GM12874 (cell line): ENCODE data around the gene STK11.

ENCODE experiments used
- TF ChIP-seq, protein P1 (sequence below): IDR thresholded peaks from 2 replicates; pipeline ENCODE4 v1.5.1; 2011; ENCODE audit warnings: low read depth, mild to moderate bottlenecking, control low read depth, low read length, moderate library complexity; ENCODE audit not compliant: insufficient read depth

The STK11 gene

DNA sequence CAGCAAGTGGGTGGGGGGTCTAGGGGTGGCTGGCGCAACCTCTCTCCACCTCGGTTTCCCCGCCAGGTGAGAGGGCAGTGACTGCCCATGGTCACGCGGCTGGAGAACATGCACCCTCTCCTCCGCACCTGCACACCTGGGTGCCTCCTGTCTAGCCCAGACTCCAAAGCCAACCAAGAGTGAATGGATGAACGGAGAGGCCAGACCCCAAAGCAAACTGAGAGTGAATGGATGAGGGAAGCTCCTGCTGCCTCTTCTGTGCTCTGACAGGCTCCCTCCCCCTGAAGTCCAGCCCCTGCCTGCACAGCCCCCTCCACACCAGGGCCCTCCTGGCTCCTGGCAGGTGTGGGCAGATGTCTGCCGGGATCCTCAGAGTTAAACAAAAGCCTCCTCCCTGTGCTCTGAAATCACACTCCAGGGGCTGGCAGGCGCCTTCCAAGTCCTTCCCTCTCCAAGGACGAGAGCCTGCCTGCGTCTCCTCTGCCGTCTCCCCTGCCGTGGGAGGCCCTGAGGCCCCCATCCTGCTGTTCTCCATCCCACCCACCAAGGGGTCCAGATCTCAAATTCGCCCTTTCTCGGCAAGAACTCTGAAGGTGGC, 33.7 kb upstream of the STK11 start:
- TF ChIP-seq, protein P1, sequence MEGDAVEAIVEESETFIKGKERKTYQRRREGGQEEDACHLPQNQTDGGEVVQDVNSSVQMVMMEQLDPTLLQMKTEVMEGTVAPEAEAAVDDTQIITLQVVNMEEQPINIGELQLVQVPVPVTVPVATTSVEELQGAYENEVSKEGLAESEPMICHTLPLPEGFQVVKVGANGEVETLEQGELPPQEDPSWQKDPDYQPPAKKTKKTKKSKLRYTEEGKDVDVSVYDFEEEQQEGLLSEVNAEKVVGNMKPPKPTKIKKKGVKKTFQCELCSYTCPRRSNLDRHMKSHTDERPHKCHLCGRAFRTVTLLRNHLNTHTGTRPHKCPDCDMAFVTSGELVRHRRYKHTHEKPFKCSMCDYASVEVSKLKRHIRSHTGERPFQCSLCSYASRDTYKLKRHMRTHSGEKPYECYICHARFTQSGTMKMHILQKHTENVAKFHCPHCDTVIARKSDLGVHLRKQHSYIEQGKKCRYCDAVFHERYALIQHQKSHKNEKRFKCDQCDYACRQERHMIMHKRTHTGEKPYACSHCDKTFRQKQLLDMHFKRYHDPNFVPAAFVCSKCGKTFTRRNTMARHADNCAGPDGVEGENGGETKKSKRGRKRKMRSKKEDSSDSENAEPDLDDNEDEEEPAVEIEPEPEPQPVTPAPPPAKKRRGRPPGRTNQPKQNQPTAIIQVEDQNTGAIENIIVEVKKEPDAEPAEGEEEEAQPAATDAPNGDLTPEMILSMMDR = no peak

DNA sequence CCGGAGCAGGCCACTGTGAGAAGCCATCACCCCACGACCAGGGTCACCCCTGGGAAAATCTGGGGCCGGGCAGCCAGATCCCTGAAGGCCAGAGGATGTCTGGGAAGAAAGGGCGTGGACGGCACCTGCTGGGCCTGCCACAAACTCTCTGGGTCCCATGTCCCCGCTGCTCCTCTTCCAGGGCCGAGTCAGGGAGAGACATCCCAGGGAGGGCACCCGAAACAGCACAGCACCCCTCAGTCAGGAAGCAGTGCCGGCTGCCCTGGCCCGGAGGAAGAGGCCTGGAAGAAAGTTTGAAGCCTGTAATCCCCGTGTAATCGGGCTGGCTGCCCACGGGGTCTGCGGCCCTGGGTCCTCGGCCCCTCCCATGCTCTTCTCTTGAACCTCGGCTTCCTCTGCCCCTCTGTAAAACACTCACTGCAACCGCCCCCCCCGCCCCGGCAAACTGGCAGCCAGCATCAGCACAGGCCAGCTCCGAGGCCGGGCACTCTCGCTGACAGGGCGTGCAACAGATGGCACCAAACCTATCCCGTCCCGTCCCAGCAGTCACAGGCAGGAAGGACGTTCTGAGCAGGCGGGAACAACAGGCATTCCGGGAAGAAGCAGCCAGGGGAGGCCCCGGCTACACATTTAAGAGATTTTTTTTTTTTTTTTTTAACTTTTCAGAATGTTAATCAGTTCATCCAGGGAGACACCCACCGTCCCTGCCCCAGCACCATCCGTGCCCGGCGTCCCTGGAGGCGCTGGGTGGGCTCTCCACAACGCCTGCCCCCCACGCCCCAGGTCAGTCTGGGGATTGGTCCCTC, 33.0 kb upstream of the STK11 start:
- TF ChIP-seq, protein P1 = no peak

DNA sequence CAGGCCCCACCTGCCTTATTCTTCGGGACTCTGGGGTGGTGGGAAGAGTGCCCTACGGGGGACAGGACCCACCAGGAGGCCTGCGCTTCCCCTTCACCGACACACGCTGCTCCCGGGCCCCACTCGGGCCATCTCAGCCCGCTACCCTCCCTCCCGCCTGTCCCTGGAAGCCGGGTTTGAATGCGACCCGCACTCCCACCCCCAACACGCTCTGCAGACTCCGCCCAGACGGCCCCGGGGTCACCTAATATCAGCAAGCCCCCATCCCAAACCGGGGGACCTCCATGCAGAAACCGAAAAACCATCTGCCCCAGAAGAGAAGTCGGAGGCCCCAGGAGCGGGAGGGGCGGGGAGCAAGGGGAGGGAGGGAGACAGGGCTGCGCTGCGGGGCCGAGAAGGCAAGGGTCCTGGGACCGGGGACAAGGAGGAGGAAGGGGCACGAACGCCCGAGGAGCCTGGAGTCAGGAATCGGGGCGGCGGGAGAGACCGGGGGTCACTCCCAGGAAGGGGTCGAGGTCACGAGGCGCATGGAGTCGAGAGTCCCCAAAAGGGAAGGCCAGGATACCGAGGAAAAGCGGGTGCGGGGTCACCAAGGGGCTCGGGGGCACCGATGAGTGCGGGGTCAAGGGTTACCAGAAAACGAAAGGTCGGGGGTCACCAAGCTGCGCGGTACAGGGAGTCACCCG, 32.3 kb upstream of the STK11 start:
- TF ChIP-seq, protein P1 = no peak

DNA sequence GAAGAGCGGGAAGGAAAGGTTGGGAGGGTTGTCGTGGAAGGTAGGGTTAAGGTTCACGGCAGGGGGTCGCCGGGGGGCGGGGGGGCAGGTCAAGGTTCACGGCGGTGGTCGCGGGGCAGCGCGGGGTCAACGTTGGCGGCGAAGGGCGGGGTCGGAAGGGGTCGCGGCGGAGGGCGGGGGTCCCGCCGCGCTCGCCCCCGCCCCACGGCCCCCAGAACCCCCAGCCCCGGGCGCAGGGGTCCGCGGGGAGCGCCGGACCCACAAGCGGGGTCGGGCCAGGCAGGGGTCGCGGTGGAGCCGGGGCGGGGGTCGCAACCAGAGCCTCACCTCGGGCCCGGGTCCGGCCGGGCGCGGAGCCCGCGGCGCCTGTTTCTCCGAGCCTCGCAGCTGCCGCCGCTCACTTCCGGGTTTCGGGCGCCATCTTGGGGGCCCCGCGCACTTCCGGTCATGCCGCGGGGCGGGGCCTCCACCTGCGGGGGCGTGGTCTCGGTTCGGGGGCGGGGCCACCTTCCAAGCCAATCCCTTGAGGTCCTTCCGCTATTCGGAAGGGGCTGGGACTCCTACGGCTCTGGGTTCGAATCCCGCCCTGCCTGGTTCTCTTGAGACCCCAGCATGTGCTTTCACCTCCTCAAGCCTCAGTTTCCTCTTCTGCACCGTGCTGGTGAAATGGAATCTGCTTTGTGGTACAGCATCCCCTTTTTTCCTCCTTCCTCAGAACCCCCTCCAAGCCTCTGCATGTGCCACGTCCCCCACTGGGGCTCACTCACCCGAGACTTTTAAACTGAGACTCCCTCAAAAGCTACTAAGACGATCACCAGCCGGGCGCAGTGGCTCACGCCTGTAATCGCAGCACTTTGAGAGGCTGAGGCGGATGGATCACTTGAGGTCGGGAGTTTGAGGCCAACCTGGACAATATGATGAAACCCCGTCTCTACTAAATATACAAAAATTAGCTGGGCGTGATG, 31.5 kb upstream of the STK11 start, which contains the start of gene SBNO2:
Gene SBNO2, minus strand, starts transcription at position 424 of the 965 bp plus-strand sequence. CDS start 19,992 bp downstream, outside the sequence.
- TF ChIP-seq, protein P1 = no peak

DNA sequence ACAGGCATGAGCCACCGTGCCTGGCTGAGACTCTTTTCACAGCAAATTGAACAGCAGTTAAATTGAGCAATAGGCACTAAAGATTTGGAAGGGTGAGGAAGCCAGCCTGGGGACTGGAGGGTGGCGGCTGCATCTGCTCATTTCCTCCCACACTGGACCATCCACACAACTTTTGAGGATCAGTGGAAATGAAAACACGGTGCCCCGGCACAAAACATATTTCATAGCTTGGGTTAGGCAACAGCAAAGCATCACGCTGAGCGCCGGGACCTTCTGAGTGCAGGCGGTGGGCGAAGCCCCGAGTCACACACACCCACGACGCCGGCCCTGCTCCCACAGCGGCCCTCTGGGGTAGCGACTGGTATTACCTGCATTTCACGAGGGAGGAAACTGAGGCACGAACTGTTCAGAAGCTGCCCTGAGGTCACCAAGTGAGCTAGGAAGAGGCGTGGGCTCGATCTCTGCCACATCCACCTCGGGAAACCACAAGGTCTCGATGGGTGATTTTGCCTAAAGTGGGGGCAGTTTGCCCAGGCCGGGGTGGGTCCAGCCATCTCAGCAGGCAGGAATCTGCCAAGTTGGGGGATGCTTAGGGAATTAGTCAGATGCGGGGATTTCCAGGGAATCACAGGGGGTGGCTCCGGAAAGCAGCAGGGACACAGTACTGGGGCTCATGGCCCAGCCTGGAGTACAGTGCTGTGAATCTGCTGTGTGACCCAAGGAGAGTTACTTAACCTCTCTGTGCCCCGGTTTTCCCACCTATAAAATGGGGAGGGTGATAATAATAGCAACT, 28.1 kb upstream of the STK11 start:
- TF ChIP-seq, protein P1 = no peak

DNA sequence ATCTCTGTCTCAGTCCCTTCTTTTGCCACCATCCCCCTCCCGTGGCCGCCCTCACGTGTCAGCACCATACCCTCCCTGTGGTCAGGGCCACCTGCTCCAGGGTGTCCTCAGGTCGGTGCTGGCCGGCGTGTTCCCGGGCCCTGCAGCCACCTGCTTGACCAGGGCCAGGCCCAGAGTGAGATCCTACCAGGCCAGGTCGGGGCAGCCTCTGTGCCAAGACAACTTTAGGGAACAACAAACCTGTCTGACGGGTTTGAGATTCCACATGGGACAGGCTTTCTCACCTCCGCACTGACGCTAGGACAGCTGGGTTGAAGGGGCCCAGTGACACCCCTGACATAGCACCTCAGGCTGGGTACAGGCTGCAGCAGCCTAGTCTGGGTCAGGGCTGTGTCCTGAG, 24.0 kb upstream of the STK11 start:
- TF ChIP-seq, protein P1 = no peak
